B cell (primary cell): ENCODE data around the gene MGMT. TPM values are rescaled to one million over a fixed set of nuclear protein-coding genes. Genes with fewer than 3 reads are reported as not detected.

Experiments used
- ATAC-seq: fragments of 200-7000 bp; cut with Tn5 transposase; one replicate; pipeline ENCODE4 v1.10.0; 2021; ENCODE audit warnings: low read depth, mild to moderate bottlenecking, moderate number of reproducible peaks, moderate library complexity
- CTCF ChIA-PET: fragments of 350-600 bp; sonication (Branson Sonifier 250); formaldehyde crosslinking; loops from one replicate; lab custom pipeline; 2021; ENCODE audit warnings: antibody characterized with exemption, inconsistent platforms; lab: Charles Lee
- POLR2A ChIA-PET: fragments of 350-600 bp; sonication (Branson Sonifier 250); formaldehyde crosslinking; loops from one replicate; lab custom pipeline; 2021; ENCODE audit warnings: antibody characterized with exemption; lab: Charles Lee
- DNase-seq: peaks from one replicate; pipeline ENCODE4 v3.0.0; 2013
- H2AFZ ChIP-seq: 2 replicates; pipeline ENCODE4 v1.6.1; 2012; ENCODE audit warnings: mild to moderate bottlenecking, low read depth, low read length; ENCODE audit not compliant: insufficient read depth, poor library complexity, severe bottlenecking
- H3K27ac ChIP-seq, 2 donors: 1 replicate in 1 of 2; 2 replicates in 1 of 2; pipeline ENCODE4 v1.5.1; 2012 to 2013; ENCODE audit warnings: low read length in 2 of 2, mild to moderate bottlenecking in 2 of 2, moderate library complexity in 1 of 2
- H3K27me3 ChIP-seq, 4 experiments: fragments of 200-600 bp in 1 of 4; sonication (generic) in 1 of 4; replicated peaks in 1 of 4; 1 replicate in 2 of 4; 2 replicates in 2 of 4; pipeline versions ENCODE4 v1.6.1 to v1.7.0; 2013 to 2016; ENCODE audit warnings: low read length in 3 of 4, mild to moderate bottlenecking in 2 of 4, mixed read lengths in 1 of 4, moderate library complexity in 1 of 4; ENCODE audit not compliant: insufficient read depth in 4 of 4, control insufficient read depth in 3 of 4; ENCODE audit errors: control extremely low read depth in 1 of 4
- H3K36me3 ChIP-seq, 2 experiments: replicated peaks in 1 of 2; 1 replicate in 1 of 2; 2 replicates in 1 of 2; pipeline versions ENCODE4 v1.6.1 to v1.7.1; 2013; ENCODE audit warnings: low read length in 1 of 2; ENCODE audit not compliant: insufficient read depth in 2 of 2, control insufficient read depth in 1 of 2; ENCODE audit errors: control extremely low read depth in 1 of 2, extremely low read depth in 1 of 2
- H3K4me1 ChIP-seq, 2 donors: fragments of 200-600 bp in 1 of 2; sonication (generic) in 1 of 2; 1 replicate in 1 of 2; 2 replicates in 1 of 2; pipeline versions ENCODE4 v1.5.1 to v1.6.1; 2013 to 2017; ENCODE audit warnings: low read length in 2 of 2; ENCODE audit not compliant: control insufficient read depth in 2 of 2, insufficient read depth in 2 of 2
- H3K4me2 ChIP-seq: replicated peaks from 2 replicates; pipeline ENCODE3; 2012; ENCODE audit warnings: mild to moderate bottlenecking, low read depth, low read length; ENCODE audit not compliant: poor library complexity, severe bottlenecking
- H3K4me3 ChIP-seq, 5 experiments: fragments of 200-600 bp in 1 of 5; sonication (generic) in 1 of 5; 1 replicate in 3 of 5; 2 replicates in 2 of 5; pipeline versions ENCODE4 v1.5.1 to v1.7.0; 2011 to 2016; ENCODE audit warnings: low read length in 4 of 5, mild to moderate bottlenecking in 4 of 5, low read depth in 2 of 5, control low read depth in 1 of 5, moderate library complexity in 1 of 5; ENCODE audit not compliant: insufficient read depth in 1 of 5; ENCODE audit errors: control extremely low read depth in 1 of 5, extremely low read depth in 1 of 5
- H3K79me2 ChIP-seq: fragments of 200-600 bp; sonication (generic); one replicate; pipeline ENCODE4 v1.6.0; 2016; ENCODE audit warnings: low read length; ENCODE audit not compliant: control insufficient read depth, insufficient read depth
- H3K9ac ChIP-seq: fragments of 200-600 bp; sonication (generic); 2 replicates; pipeline ENCODE4 v1.6.1; 2017; ENCODE audit warnings: mild to moderate bottlenecking, low read length, moderate library complexity
- H3K9me3 ChIP-seq, 3 donors: one replicate each; pipeline versions ENCODE4 v1.6.1 to v1.7.1; 2013; ENCODE audit warnings: low read length in 2 of 3; ENCODE audit not compliant: control insufficient read depth in 2 of 3, insufficient read depth in 1 of 3; ENCODE audit errors: control extremely low read depth in 1 of 3
- H4K20me1 ChIP-seq: 2 replicates; pipeline ENCODE4 v1.6.0; 2012; ENCODE audit warnings: mild to moderate bottlenecking, low read length; ENCODE audit not compliant: insufficient read depth, control insufficient read depth, poor library complexity, severe bottlenecking
- H3K27ac Mint-ChIP-seq: one replicate; pipeline ENCODE4 v1.8.0; 2021; ENCODE audit warnings: mixed read lengths
- H3K27me3 Mint-ChIP-seq: one replicate; pipeline ENCODE4 v1.8.0; 2021; ENCODE audit warnings: mixed read lengths
- H3K4me1 Mint-ChIP-seq: one replicate; pipeline ENCODE4 v1.8.0; 2021; ENCODE audit warnings: mixed read lengths
- H3K4me3 Mint-ChIP-seq: one replicate; pipeline ENCODE4 v1.8.0; 2021; ENCODE audit warnings: mixed read lengths
- H3K9me3 Mint-ChIP-seq: one replicate; pipeline ENCODE4 v1.8.0; 2022; ENCODE audit warnings: mixed read lengths; ENCODE audit not compliant: insufficient read depth
- EZH2 ChIP-seq: IDR thresholded peaks from 2 replicates; pipeline ENCODE4 v1.6.1; 2012; ENCODE audit warnings: borderline replicate concordance, low read depth, mild to moderate bottlenecking, moderate library complexity, low read length; ENCODE audit not compliant: insufficient read depth, poor library complexity, severe bottlenecking
- WGBS: methylation state at CpG from one replicate; pipeline ENCODE4 v1.1.5; 2013; ENCODE audit warnings: missing lambda C conversion rate; ENCODE audit not compliant: insufficient coverage; 5-methylcytosine and 5-hydroxymethylcytosine counted together
- intact Hi-C: fragments of 100-400 bp; cut with micrococcal nuclease; formaldehyde crosslinking; loops from one replicate; pipeline ENCODE4 v1.10.0; 2022
- polyA plus RNA-seq: library from polyadenylated mRNA; depleted of rRNA; stranded (reverse); fragments of >200 nt; gene quantifications from 2 replicates; pipeline ENCODE4 v1.2.3, GENCODE V29; 2012
- total RNA-seq, 2 donors: library from RNA; stranded (reverse); fragments of 120-200 nt in 1 of 2; gene quantifications; 1 replicate in 1 of 2; 2 replicates in 1 of 2; pipeline versions ENCODE4 v1.2.3 to v1.2.4, GENCODE V29; 2013 to 2022
- TF ChIP-seq, protein P1 (sequence below): fragments of 200-600 bp; IDR thresholded peaks from one replicate; pipeline ENCODE4 v1.8.0; 2022; ENCODE audit warnings: antibody characterized with exemption, mild to moderate bottlenecking

Gene MGMT
- total and polyA plus RNA-seq, 2 donors (not counting 1 experiment from before 2014, with no cell fraction given): 16.6 to 87.7 TPM

DNA sequence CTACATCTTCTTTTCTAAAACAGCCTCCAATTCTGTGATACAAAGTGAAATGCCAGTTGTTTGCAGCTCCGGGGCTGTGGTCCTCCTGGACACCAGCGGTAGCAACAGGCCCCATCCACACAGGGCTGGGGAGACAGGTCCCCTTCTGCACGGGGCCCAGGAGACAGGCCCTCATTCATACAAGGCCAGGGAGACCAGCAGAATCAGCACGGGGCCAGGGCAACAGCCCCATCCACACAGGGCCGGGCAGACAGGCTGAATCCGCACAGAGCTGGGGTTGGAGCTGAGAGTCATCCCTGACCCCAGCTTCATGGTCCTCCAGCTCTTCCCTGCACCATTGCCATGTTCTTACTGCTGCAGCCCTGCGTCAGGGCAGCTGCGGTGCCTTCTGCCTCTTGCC lies 238.6 kb downstream of the MGMT start:
- intact Hi-C loops: no loop called here
- H3K4me2 ChIP-seq: no peak overlapping the region
- Mint-ChIP-seq H3K27ac (no peak overlapping the region), H3K27me3 (no peaks in the 10 kb centered on the region), H3K4me1 (peaks cover 6% of the 10 kb centered on the region), H3K9me3 (no peaks in the 10 kb centered on the region), H3K4me3 (no peak overlapping the region)
- ChIA-PET POLR2A (no interaction called here), CTCF (no interaction called here)
- no peaks in the 10 kb centered on the region for H4K20me1 ChIP-seq
- 97% methylated on average over 8 of the region's 8 CpGs for WGBS
- peaks cover 2 to 5% of the 10 kb centered on the region in 2 experiments for H3K36me3 ChIP-seq
- no peaks in the 10 kb centered on the region for H3K27me3 ChIP-seq
- H3K79me2 ChIP-seq: no peaks in the 10 kb centered on the region
- no peak overlapping the region for H3K9ac ChIP-seq
- ATAC-seq: no peak
- H3K4me1 ChIP-seq: peaks cover 0 to 4% of the 10 kb centered on the region in 2 donors
- H2AFZ ChIP-seq: no peak overlapping the region
- peaks cover 0 to 4% (median 0%) of the 10 kb centered on the region in 3 donors for H3K9me3 ChIP-seq
- H3K4me3 ChIP-seq: no peak overlapping the region
- no peak for DNase-seq
- TF ChIP-seq, protein P1, sequence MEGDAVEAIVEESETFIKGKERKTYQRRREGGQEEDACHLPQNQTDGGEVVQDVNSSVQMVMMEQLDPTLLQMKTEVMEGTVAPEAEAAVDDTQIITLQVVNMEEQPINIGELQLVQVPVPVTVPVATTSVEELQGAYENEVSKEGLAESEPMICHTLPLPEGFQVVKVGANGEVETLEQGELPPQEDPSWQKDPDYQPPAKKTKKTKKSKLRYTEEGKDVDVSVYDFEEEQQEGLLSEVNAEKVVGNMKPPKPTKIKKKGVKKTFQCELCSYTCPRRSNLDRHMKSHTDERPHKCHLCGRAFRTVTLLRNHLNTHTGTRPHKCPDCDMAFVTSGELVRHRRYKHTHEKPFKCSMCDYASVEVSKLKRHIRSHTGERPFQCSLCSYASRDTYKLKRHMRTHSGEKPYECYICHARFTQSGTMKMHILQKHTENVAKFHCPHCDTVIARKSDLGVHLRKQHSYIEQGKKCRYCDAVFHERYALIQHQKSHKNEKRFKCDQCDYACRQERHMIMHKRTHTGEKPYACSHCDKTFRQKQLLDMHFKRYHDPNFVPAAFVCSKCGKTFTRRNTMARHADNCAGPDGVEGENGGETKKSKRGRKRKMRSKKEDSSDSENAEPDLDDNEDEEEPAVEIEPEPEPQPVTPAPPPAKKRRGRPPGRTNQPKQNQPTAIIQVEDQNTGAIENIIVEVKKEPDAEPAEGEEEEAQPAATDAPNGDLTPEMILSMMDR: no peak
- no peak for TF ChIP-seq EZH2
- no peak overlapping the region for H3K27ac ChIP-seq

DNA sequence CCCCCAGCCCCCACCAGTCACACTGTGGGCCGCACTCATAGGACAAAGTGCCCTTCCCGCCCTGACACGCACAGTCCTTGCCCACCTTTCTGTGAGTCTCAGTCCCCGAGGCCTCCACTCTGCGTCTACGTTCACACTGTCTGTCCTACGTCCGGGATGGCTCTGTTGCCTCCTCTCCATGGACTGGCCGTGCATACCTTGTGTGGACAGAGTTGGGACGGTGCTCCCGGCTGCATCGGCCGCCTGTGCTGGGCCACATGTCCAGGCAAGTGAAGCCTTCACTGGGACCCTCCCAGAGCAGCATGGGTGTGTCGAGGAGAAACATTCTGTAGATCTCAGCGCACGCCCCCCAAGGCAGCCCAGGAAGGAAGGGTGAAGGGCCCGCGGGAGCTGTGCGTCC lies 239.0 kb downstream of the MGMT start:
- H4K20me1 ChIP-seq: no peaks in the 10 kb centered on the region
- intact Hi-C loops: no loop called here
- H3K79me2 ChIP-seq: no peaks in the 10 kb centered on the region
- peaks cover 0 to 4% of the 10 kb centered on the region in 2 donors for H3K4me1 ChIP-seq
- H3K9me3 ChIP-seq: peaks cover 0 to 4% (median 0%) of the 10 kb centered on the region in 3 donors
- no peaks in the 10 kb centered on the region for H3K27me3 ChIP-seq
- H3K27ac ChIP-seq: no peak overlapping the region
- ChIA-PET POLR2A (no interaction called here), CTCF (no interaction called here)
- H3K27ac Mint-ChIP-seq: no peak overlapping the region
- H3K4me3 ChIP-seq: no peak overlapping the region
- H3K4me3 Mint-ChIP-seq: no peak overlapping the region
- TF ChIP-seq, protein P1: no peak
- no peak for TF ChIP-seq EZH2
- peaks cover 6% of the 10 kb centered on the region for H3K4me1 Mint-ChIP-seq
- H3K9me3 Mint-ChIP-seq: no peaks in the 10 kb centered on the region
- no peak overlapping the region for H3K9ac ChIP-seq
- H3K27me3 Mint-ChIP-seq: no peaks in the 10 kb centered on the region
- DNase-seq (no peak), ATAC-seq (no peak)
- peaks cover 2 to 7% of the 10 kb centered on the region in 2 experiments for H3K36me3 ChIP-seq
- H2AFZ ChIP-seq: no peak overlapping the region
- no peak overlapping the region for H3K4me2 ChIP-seq
- 97% methylated on average over 19 of the region's 19 CpGs for WGBS
